ENCODE results near the gene KRTAP23-1.
A peak's percentile ranks its signal among the peaks of the same experiment; 100 is the strongest.

The KRTAP23-1 gene

GRCh38 chr21:30348506-30348905 lies at the start of gene KRTAP23-1:
TSS of gene KRTAP23-1 (minus strand) at chr21:30348606. CDS start at chr21:30348606, 0 bp downstream.
- FAIRE-seq (no peak), DNase-seq (ENCODE audit: low spot score) (no peak)

GRCh38 chr21:30395731-30396130 lies 47.3 kb upstream of the KRTAP23-1 start, which contains the start of gene KRTAP13-1:
TSS of gene KRTAP13-1 (plus strand) at chr21:30396031. CDS start at chr21:30396087, 56 bp downstream.
- DNase-seq (ENCODE audit: low spot score) = no peak
- FAIRE-seq = no peak

- FAIRE-seq (no peak), DNase-seq (ENCODE audit: low spot score) (no peak)
Measured at GRCh38 chr21:30391492-30392025, 43.2 kb upstream of the KRTAP23-1 start.

- no peak for FAIRE-seq
- DNase-seq (ENCODE audit: low spot score) = no peak
Measured at GRCh38 chr21:30382201-30382600, 33.8 kb upstream of the KRTAP23-1 start.

GRCh38 chr21:30372139-30372770 lies 23.8 kb upstream of the KRTAP23-1 start, which contains the start of gene KRTAP13-2:
TSS of gene KRTAP13-2 (minus strand) at chr21:30372271. CDS start at chr21:30372213, 58 bp downstream.
- FAIRE-seq = no peak

GRCh38 chr21:30355906-30356305 lies 7.5 kb upstream of the KRTAP23-1 start:
- no peak for FAIRE-seq
- DNase-seq (ENCODE audit: low spot score) = no peak

More at GRCh38 chr21:30372139-30372770, 23.8 kb upstream of the KRTAP23-1 start, which contains the start of gene KRTAP13-2:
- no peak for DNase-seq (ENCODE audit: low spot score)

- FAIRE-seq (no peak), DNase-seq (ENCODE audit: low spot score) (no peak)
Measured at GRCh38 chr21:30354308-30355005, 6.1 kb upstream of the KRTAP23-1 start.

- FAIRE-seq (no peak), DNase-seq (ENCODE audit: low spot score) (no peak)
Measured at GRCh38 chr21:30351534-30351933, 3.1 kb upstream of the KRTAP23-1 start.

- no peak for FAIRE-seq
- no peak for DNase-seq (ENCODE audit: low spot score)
Measured at GRCh38 chr21:30349572-30349971, 1.2 kb upstream of the KRTAP23-1 start.

- FAIRE-seq (no peak), DNase-seq (ENCODE audit: low spot score) (no peak)
Measured at GRCh38 chr21:30345014-30345413, 3.4 kb downstream of the KRTAP23-1 start.

- DNase-seq (ENCODE audit: low spot score) = peak; percentile 23
- no peak for FAIRE-seq
Measured at GRCh38 chr21:30340714-30341573, 7.5 kb downstream of the KRTAP23-1 start.

GRCh38 chr21:30338717-30339116 lies 9.7 kb downstream of the KRTAP23-1 start:
- DNase-seq (ENCODE audit: low spot score) = no peak
- FAIRE-seq = no peak

GRCh38 chr21:30337772-30338171 lies 10.6 kb downstream of the KRTAP23-1 start:
- DNase-seq (ENCODE audit: low spot score) (no peak), FAIRE-seq (no peak)

GRCh38 chr21:30337276-30337744 lies 11.1 kb downstream of the KRTAP23-1 start, which contains the start of gene KRTAP27-1:
TSS of gene KRTAP27-1 (minus strand) at chr21:30337694. CDS start at chr21:30337668, 26 bp downstream.
- FAIRE-seq = no peak
- no peak for DNase-seq (ENCODE audit: low spot score)

- no peak for FAIRE-seq
- DNase-seq (ENCODE audit: low spot score) = no peak
Measured at GRCh38 chr21:30336596-30336995, 11.8 kb downstream of the KRTAP23-1 start.

GRCh38 chr21:30333736-30334135 lies 14.7 kb downstream of the KRTAP23-1 start:
- no peak for DNase-seq (ENCODE audit: low spot score)
- no peak for FAIRE-seq

GRCh38 chr21:30332681-30333080 lies 15.7 kb downstream of the KRTAP23-1 start:
- DNase-seq (ENCODE audit: low spot score) (no peak), FAIRE-seq (no peak)

GRCh38 chr21:30329203-30329875 lies 19.1 kb downstream of the KRTAP23-1 start:
- no peak for FAIRE-seq

GRCh38 chr21:30326390-30326789 lies 22.0 kb downstream of the KRTAP23-1 start:
- DNase-seq (ENCODE audit: low spot score) = no peak
- no peak for FAIRE-seq

More at GRCh38 chr21:30329203-30329875, 19.1 kb downstream of the KRTAP23-1 start:
- DNase-seq (ENCODE audit: low spot score) = no peak

- FAIRE-seq (no peak), DNase-seq (ENCODE audit: low spot score) (no peak)
Measured at GRCh38 chr21:30320215-30320614, 28.2 kb downstream of the KRTAP23-1 start, which contains the start of gene KRTAP26-1. TSS of gene KRTAP26-1 (minus strand) at chr21:30320315. CDS start at chr21:30320035, 280 bp downstream.

All from RCC 7860 (cell line).